Caki2 (cell line): ENCODE data around the gene STRN. TPM values are rescaled to one million over a fixed set of nuclear protein-coding genes. Genes with fewer than 3 reads are reported as not detected.

ENCODE experiments used
- DNase-seq: peaks from one replicate; pipeline ENCODE4 v3.0.0-alpha.2; 2015; ENCODE audit warnings: low read depth
- in situ Hi-C: cut with HindIII; loops from 2 replicates; pipeline ENCODE4 v1.10.0; 2016; ENCODE audit warnings: low sequenced_read_pairs, low pct_unique_long_range_greater_than_20kb, mixed read lengths
- total RNA-seq: library from RNA; depleted of rRNA; stranded (reverse); fragments of >200 nt; shearing (Covaris generic); gene quantifications from 2 replicates; pipeline ENCODE4 v1.2.3, GENCODE V29; 2014; ENCODE audit warnings: low replicate concordance; rRNA removed

The STRN gene
- total RNA-seq, 1 experiment from 2014 or later: 5.7 TPM

GRCh38 chr2:36819095-36819711, 147.1 kb downstream of the STRN start:
- in situ Hi-C loops: no loop called here

GRCh38 chr2:36818542-36818941, 147.8 kb downstream of the STRN start:
- DNase-seq: no peak
- in situ Hi-C loops: no loop called here

More at GRCh38 chr2:36819095-36819711, 147.1 kb downstream of the STRN start:
- DNase-seq: no peak

- no peak for DNase-seq
- in situ Hi-C loops: no loop called here
Observed at GRCh38 chr2:36812196-36812595, 154.1 kb downstream of the STRN start.

GRCh38 chr2:36811071-36811470, 155.3 kb downstream of the STRN start:
- in situ Hi-C loops: no loop called here
- DNase-seq: no peak

- DNase-seq: no peak
- in situ Hi-C loops: no loop called here
Observed at GRCh38 chr2:36809069-36809445, 157.3 kb downstream of the STRN start.

- in situ Hi-C loops: no loop called here
- no peak for DNase-seq
Observed at GRCh38 chr2:36808386-36809068, 157.8 kb downstream of the STRN start.

- in situ Hi-C loops: no loop called here
Observed at GRCh38 chr2:36807223-36807886, 159.0 kb downstream of the STRN start.

GRCh38 chr2:36805635-36806224, 160.6 kb downstream of the STRN start:
- no peak for DNase-seq
- in situ Hi-C loops: no loop called here

More at GRCh38 chr2:36807223-36807886, 159.0 kb downstream of the STRN start:
- DNase-seq: no peak

- in situ Hi-C loops: no loop called here
- no peak for DNase-seq
Observed at GRCh38 chr2:36802952-36803351, 163.4 kb downstream of the STRN start.

- in situ Hi-C loops: no loop called here
- no peak for DNase-seq
Observed at GRCh38 chr2:36801088-36801487, 165.2 kb downstream of the STRN start.

- no peak for DNase-seq
- in situ Hi-C loops: no loop called here
Observed at GRCh38 chr2:36800381-36800780, 166.0 kb downstream of the STRN start.

GRCh38 chr2:36798724-36799123, 167.6 kb downstream of the STRN start:
- in situ Hi-C loops: no loop called here
- no peak for DNase-seq

GRCh38 chr2:36797324-36798070, 168.8 kb downstream of the STRN start:
- DNase-seq: no peak
- in situ Hi-C loops: no loop called here

Other genes with a start within 250 kb of the STRN start
- 2.8 and 5.8 TPM in 2 replicates for gene HEATR5B, start 117.8 kb upstream of the STRN start, total RNA-seq
- 2.1 and 3.9 TPM in 2 replicates for gene GPATCH11, start 118.0 kb upstream of the STRN start, total RNA-seq
- gene EIF2AK2, start 190.4 kb upstream of the STRN start, total RNA-seq: 16.8 and 17.0 TPM in 2 replicates
- not detected in 2 replicates for gene SULT6B1, start 222.1 kb upstream of the STRN start, total RNA-seq
- 22.1 and 25.8 TPM in 2 replicates for gene CEBPZOS, start 230.0 kb upstream of the STRN start, total RNA-seq